Stomach (tissue), 4 donors: ENCODE results near the gene DNAI4.

Source experiments
- EP300 ChIP-seq: sonication (generic); formaldehyde crosslinking; IDR thresholded peaks from one replicate; pipeline ENCODE4 v1.6.1; 2017; ENCODE audit warnings: antibody characterized with exemption
- POLR2A ChIP-seq, 4 donors: fragments of 450-650 bp; IDR thresholded peaks; one replicate each; pipeline ENCODE4 v1.6.1; 2016; ENCODE audit warnings: antibody characterized with exemption in 4 of 4, control low read depth in 2 of 4, mild to moderate bottlenecking in 1 of 4, moderate library complexity in 1 of 4
- POLR2AphosphoS5 ChIP-seq, 3 donors: sonication (generic); formaldehyde crosslinking; IDR thresholded peaks; one replicate each; pipeline ENCODE4 v1.6.1; 2016; ENCODE audit warnings: antibody characterized with exemption in 3 of 3
- TF ChIP-seq, protein P1 (sequence below), 7 experiments: fragments of 450-650 bp in 4 of 7; fragments of 200-600 bp in 3 of 7; sonication (generic) in 3 of 7; IDR thresholded peaks; one replicate each; pipeline ENCODE4 v1.5.1; 2016 to 2019; ENCODE audit warnings: antibody characterized with exemption in 7 of 7, control low read depth in 2 of 7, mild to moderate bottlenecking in 1 of 7

GRCh38 chr1:66834926-66835325 is 89.7 kb downstream of the DNAI4 start:
- TF ChIP-seq POLR2AphosphoS5 (IDR thresholded peaks at IDR 0.05) (no peak), EP300 (no peak), POLR2A (IDR thresholded peaks at IDR 0.05) (no peak)
- TF ChIP-seq, protein P1, sequence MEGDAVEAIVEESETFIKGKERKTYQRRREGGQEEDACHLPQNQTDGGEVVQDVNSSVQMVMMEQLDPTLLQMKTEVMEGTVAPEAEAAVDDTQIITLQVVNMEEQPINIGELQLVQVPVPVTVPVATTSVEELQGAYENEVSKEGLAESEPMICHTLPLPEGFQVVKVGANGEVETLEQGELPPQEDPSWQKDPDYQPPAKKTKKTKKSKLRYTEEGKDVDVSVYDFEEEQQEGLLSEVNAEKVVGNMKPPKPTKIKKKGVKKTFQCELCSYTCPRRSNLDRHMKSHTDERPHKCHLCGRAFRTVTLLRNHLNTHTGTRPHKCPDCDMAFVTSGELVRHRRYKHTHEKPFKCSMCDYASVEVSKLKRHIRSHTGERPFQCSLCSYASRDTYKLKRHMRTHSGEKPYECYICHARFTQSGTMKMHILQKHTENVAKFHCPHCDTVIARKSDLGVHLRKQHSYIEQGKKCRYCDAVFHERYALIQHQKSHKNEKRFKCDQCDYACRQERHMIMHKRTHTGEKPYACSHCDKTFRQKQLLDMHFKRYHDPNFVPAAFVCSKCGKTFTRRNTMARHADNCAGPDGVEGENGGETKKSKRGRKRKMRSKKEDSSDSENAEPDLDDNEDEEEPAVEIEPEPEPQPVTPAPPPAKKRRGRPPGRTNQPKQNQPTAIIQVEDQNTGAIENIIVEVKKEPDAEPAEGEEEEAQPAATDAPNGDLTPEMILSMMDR (IDR thresholded peaks at IDR 0.05): no peak
